Embryonic facial prominence (tissue), 1 donor: ENCODE results near the gene MARCOL.
"Not testable (repeated sequence)": the region's sequence is repeated elsewhere in the genome, so short reads cannot be mapped to it uniquely, and the experiment has no call there.

ENCODE experiments used
- DNase-seq: peaks from one replicate; pipeline ENCODE4 v3.0.0-alpha.2; 2016; ENCODE audit errors: extremely low spot score

Gene MARCOL

GRCh38 chr5:148267962-148268361 lies 29.6 kb downstream of the MARCOL start:
- no peak for DNase-seq

- DNase-seq: no peak
These were observed 30.2 kb downstream of the MARCOL start, which contains the start of gene SPINK13 for GRCh38 chr5:148268566-148268965. Gene SPINK13 (plus strand): TSS chr5:148268794. CDS start chr5:148270073, 1,279 bp downstream.

GRCh38 chr5:148275129-148275528 lies 36.8 kb downstream of the MARCOL start:
- not testable (repeated sequence) for DNase-seq

- not testable (repeated sequence) for DNase-seq
These were observed 42.6 kb downstream of the MARCOL start for GRCh38 chr5:148280893-148281292.

- not testable (repeated sequence) for DNase-seq
These were observed 43.0 kb downstream of the MARCOL start for GRCh38 chr5:148281336-148281735.

GRCh38 chr5:148290271-148291195 lies 52.2 kb downstream of the MARCOL start:
- DNase-seq: no peak
